Right lobe of liver (tissue), 6 donors: ENCODE measurements around the gene GRXCR1. TPM values are rescaled to one million over a fixed set of nuclear protein-coding genes. Genes with fewer than 3 reads are reported as not detected.

Source experiments
- ATAC-seq, 4 donors: fragments of 200-7000 bp; cut with Tn5 transposase; one replicate each; pipeline ENCODE4 v1.9.1; 2020; ENCODE audit warnings: mild to moderate bottlenecking in 4 of 4, moderate library complexity in 4 of 4
- DNase-seq, 3 donors: peaks; one replicate each; pipeline ENCODE4 v3.0.0-alpha.2; 2020
- H3K27ac ChIP-seq, 3 donors: fragments of 200-600 bp; one replicate each; pipeline ENCODE4 v1.8.0; 2022
- H3K27me3 ChIP-seq, 2 donors: fragments of 200-600 bp; one replicate each; pipeline ENCODE4 v1.8.0; 2022
- H3K36me3 ChIP-seq, 4 donors: fragments of 200-600 bp; sonication (generic) in 1 of 4; one replicate each; pipeline versions ENCODE4 v1.5.1 to v1.8.0; 2017 to 2022; ENCODE audit warnings: control low read depth in 1 of 4
- H3K4me1 ChIP-seq, 4 donors: fragments of 200-600 bp; sonication (generic) in 1 of 4; one replicate each; pipeline versions ENCODE4 v1.5.1 to v1.8.0; 2017 to 2022; ENCODE audit warnings: control low read depth in 1 of 4
- H3K4me3 ChIP-seq, 3 donors: fragments of 200-600 bp; one replicate each; pipeline ENCODE4 v1.8.0; 2022
- H3K9me3 ChIP-seq, 4 donors: fragments of 200-600 bp; sonication (generic) in 1 of 4; one replicate each; pipeline versions ENCODE4 v1.5.1 to v1.8.0; 2017 to 2022; ENCODE audit warnings: control low read depth in 1 of 4
- POLR2A ChIP-seq: fragments of 450-650 bp; IDR thresholded peaks from one replicate; pipeline ENCODE4 v1.6.1; 2017; ENCODE audit warnings: antibody characterized with exemption, mild to moderate bottlenecking
- WGBS: methylation state at CpG from one replicate; pipeline ENCODE4 v1.1.6; 2018; ENCODE audit warnings: low coverage, low lambda C conversion rate; ENCODE audit not compliant: insufficient coverage; ENCODE audit errors: missing lambda C conversion rate; 5-methylcytosine and 5-hydroxymethylcytosine counted together
- intact Hi-C, 2 donors: fragments of 100-400 bp; cut with DNase I; formaldehyde crosslinking; loops; one replicate each; pipeline versions ENCODE4 v1.11.2 to v1.14.1; 2022
- total RNA-seq, 6 experiments: library from RNA; depleted of rRNA in 2 of 6; stranded (reverse); fragments of >200 nt in 2 of 6; fragmentation: NEBNext Ultra II Directional in 3 of 6; extraction: Animal tissue kit (Norgen Biotek cat#: 25700) in 3 of 6; gene quantifications; one replicate each; pipeline versions ENCODE4 v1.1.0 to v1.2.4, GENCODE V29; 2016 to 2023
- TF ChIP-seq, protein P1 (sequence below), 4 donors: fragments of 200-600 bp in 3 of 4; fragments of 450-650 bp in 1 of 4; IDR thresholded peaks; one replicate each; pipeline versions ENCODE4 v1.5.1 to v1.8.0; 2016 to 2022; ENCODE audit warnings: antibody characterized with exemption in 4 of 4, mild to moderate bottlenecking in 2 of 4
- donor health status: DM: no; HTN: yes; CAD: no.
- donor health status: DM: no; HTN: no; CAD: no.
- donor health status: DM: no; HTN: no; CAD: no.
- donor health status: DM: no; HTN: yes; CAD: no.
- donor health status: DM: no; HTN: yes; CAD: no.

The GRXCR1 gene
- total RNA-seq, 6 experiments from 2014 or later, result not detected

DNA sequence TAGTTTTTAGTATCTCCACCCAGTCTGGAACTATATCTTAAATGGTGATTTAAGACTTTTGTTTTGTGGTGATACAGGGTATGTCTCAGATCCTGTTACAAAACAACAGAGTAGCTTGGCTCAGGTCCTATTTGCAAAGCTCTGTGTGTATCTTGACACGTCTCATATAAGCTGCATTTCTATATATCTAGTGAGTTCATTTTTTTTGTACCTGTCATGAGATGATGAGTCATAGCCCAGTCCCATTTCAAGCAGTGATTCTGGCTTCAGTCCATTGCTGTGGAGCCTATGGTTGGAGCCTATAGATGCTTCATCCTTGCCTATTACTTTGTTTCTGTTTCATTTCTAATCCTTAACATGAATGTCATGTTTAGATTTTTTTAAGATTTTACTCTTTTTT, 23.0 kb downstream of the GRXCR1 start:
- H3K27me3 ChIP-seq, result no peaks in the 10 kb centered on the region
- no peaks in the 10 kb centered on the region for H3K9me3 ChIP-seq
- H3K27ac ChIP-seq, result no peak overlapping the region
- H3K4me3 ChIP-seq, result no peak overlapping the region
- H3K4me1 ChIP-seq, result no peaks in the 10 kb centered on the region
- ATAC-seq, result no peak
- 11% methylated on average over 1 of the region's 1 CpG for WGBS
- H3K36me3 ChIP-seq, result no peaks in the 10 kb centered on the region
- TF ChIP-seq, protein P1, sequence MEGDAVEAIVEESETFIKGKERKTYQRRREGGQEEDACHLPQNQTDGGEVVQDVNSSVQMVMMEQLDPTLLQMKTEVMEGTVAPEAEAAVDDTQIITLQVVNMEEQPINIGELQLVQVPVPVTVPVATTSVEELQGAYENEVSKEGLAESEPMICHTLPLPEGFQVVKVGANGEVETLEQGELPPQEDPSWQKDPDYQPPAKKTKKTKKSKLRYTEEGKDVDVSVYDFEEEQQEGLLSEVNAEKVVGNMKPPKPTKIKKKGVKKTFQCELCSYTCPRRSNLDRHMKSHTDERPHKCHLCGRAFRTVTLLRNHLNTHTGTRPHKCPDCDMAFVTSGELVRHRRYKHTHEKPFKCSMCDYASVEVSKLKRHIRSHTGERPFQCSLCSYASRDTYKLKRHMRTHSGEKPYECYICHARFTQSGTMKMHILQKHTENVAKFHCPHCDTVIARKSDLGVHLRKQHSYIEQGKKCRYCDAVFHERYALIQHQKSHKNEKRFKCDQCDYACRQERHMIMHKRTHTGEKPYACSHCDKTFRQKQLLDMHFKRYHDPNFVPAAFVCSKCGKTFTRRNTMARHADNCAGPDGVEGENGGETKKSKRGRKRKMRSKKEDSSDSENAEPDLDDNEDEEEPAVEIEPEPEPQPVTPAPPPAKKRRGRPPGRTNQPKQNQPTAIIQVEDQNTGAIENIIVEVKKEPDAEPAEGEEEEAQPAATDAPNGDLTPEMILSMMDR (IDR thresholded peaks at IDR 0.05), result no peak
- TF ChIP-seq POLR2A, result no peak
- intact Hi-C loops, result no loop called here
- DNase-seq, result no peak

DNA sequence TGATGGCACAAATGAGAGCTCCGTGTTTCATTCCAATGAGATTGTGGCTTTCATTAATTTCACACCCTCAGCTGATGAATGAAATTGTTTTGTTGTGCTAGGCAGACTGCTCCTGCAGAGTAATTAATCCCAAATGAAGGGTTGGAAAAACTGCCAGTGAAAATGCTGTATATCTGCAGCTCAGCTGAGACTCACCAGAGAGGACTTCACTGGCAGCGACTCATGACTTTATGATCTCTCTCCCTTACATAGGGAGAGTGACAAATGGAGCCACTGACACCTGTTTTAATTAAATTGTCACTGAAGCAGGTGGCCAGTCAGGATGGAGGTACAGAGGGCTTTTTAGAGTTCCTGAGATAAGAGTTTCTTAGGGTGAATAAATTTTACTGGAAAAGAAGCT, 24.8 kb downstream of the GRXCR1 start:
- H3K27me3 ChIP-seq, result no peaks in the 10 kb centered on the region
- DNase-seq, result no peak
- no peaks in the 10 kb centered on the region for H3K4me1 ChIP-seq
- intact Hi-C loops, result no loop called here
- 48% methylated on average over 2 of the region's 2 CpGs for WGBS
- TF ChIP-seq, protein P1 (IDR thresholded peaks at IDR 0.05), result no peak
- TF ChIP-seq POLR2A, result no peak
- no peak overlapping the region for H3K27ac ChIP-seq
- no peak overlapping the region for H3K4me3 ChIP-seq
- no peak for ATAC-seq
- H3K36me3 ChIP-seq, result no peaks in the 10 kb centered on the region
- H3K9me3 ChIP-seq, result no peaks in the 10 kb centered on the region

- no peak for ATAC-seq
- Histone ChIP-seq H3K36me3 (no peaks in the 10 kb centered on the region), H3K27ac (no peak overlapping the region), H3K27me3 (no peaks in the 10 kb centered on the region), H3K4me3 (no peak overlapping the region), H3K9me3 (no peaks in the 10 kb centered on the region), H3K4me1 (no peaks in the 10 kb centered on the region)
- no peak for TF ChIP-seq POLR2A
- TF ChIP-seq, protein P1 (IDR thresholded peaks at IDR 0.05), result no peak
- DNase-seq, result no peak
- intact Hi-C loops, result no loop called here
Observed at GRCh38 chr4:42923431-42923830, 30.9 kb downstream of the GRXCR1 start.

GRCh38 chr4:42925921-42926320, 33.4 kb downstream of the GRXCR1 start:
- WGBS, result 34% methylated on average over 3 of the region's 3 CpGs

More at GRCh38 chr4:42925921-42926320, 33.4 kb downstream of the GRXCR1 start:
- DNase-seq (no peak), ATAC-seq (no peak)
- no peak overlapping the region for H3K4me3 ChIP-seq
- H3K27me3 ChIP-seq, result no peaks in the 10 kb centered on the region
- TF ChIP-seq, protein P1 (IDR thresholded peaks at IDR 0.05), result no peak
- no peak for TF ChIP-seq POLR2A
- intact Hi-C loops, result no loop called here
- no peak overlapping the region for H3K27ac ChIP-seq
- H3K36me3 ChIP-seq, result no peaks in the 10 kb centered on the region
- no peaks in the 10 kb centered on the region for H3K9me3 ChIP-seq
- no peaks in the 10 kb centered on the region for H3K4me1 ChIP-seq
